OCI-LY1 (cell line): ENCODE measurements around the gene CTNNBL1.

ENCODE experiments used
- H2AFZ ChIP-seq: fragments of 200-600 bp; sonication (generic), shearing (Covaris generic); 2 replicates; pipeline ENCODE4 v1.6.0; 2014; ENCODE audit warnings: antibody characterized with exemption, mild to moderate bottlenecking, low read length
- H3F3A ChIP-seq: fragments of 200-600 bp; sonication (generic), shearing (Covaris generic); 2 replicates; pipeline ENCODE4 v1.6.0; 2014; ENCODE audit warnings: mild to moderate bottlenecking, antibody characterized with exemption, low read length, moderate library complexity; ENCODE audit not compliant: insufficient read depth
- H3K27ac ChIP-seq: fragments of 200-600 bp; sonication (generic); 2 replicates; pipeline ENCODE4 v1.5.1; 2014; ENCODE audit warnings: low read length, mixed run types, mild to moderate bottlenecking, low read depth; ENCODE audit not compliant: poor library complexity, severe bottlenecking
- H3K27me3 ChIP-seq: fragments of 200-600 bp; sonication (generic); 2 replicates; pipeline ENCODE4 v1.6.0; 2014; ENCODE audit warnings: antibody characterized with exemption, mild to moderate bottlenecking, low read length, moderate library complexity; ENCODE audit not compliant: insufficient read depth
- H3K36me3 ChIP-seq: fragments of 200-600 bp; sonication (generic); 2 replicates; pipeline ENCODE4 v1.6.1; 2014; ENCODE audit warnings: mild to moderate bottlenecking, antibody characterized with exemption, low read length, moderate library complexity, mixed read lengths; ENCODE audit not compliant: insufficient read depth
- H3K4me1 ChIP-seq: fragments of 200-600 bp; sonication (generic); 2 replicates; pipeline ENCODE4 v1.5.1; 2014; ENCODE audit warnings: mild to moderate bottlenecking, low read length, moderate library complexity; ENCODE audit not compliant: insufficient read depth, severe bottlenecking
- H3K4me2 ChIP-seq: fragments of 200-600 bp; sonication (generic), shearing (Covaris generic); 2 replicates; pipeline ENCODE4 v1.6.1; 2014; ENCODE audit warnings: low read length
- H3K4me3 ChIP-seq: fragments of 200-600 bp; sonication (generic); 2 replicates; pipeline ENCODE4 v1.5.1; 2014; ENCODE audit warnings: low read length, low read depth, mild to moderate bottlenecking, mixed read lengths; ENCODE audit not compliant: poor library complexity, severe bottlenecking
- H3K79me2 ChIP-seq: fragments of 200-600 bp; shearing (Covaris generic); 2 replicates; pipeline ENCODE4 v1.6.1; 2016; ENCODE audit warnings: mixed run types, low read length, mixed read lengths; ENCODE audit not compliant: insufficient read depth
- H3K9ac ChIP-seq: fragments of 200-600 bp; sonication (generic), shearing (Covaris generic); 2 replicates; pipeline ENCODE4 v1.6.1; 2014; ENCODE audit warnings: mild to moderate bottlenecking, low read length, mixed read lengths
- H3K9me2 ChIP-seq: fragments of 200-600 bp; sonication (generic), shearing (Covaris generic); 2 replicates; pipeline ENCODE4 v1.6.1; 2014; ENCODE audit warnings: low read depth, mild to moderate bottlenecking, low read length, mixed read lengths
- H3K9me3 ChIP-seq: fragments of 200-600 bp; shearing (Covaris generic); 2 replicates; pipeline ENCODE4 v1.6.1; 2014; ENCODE audit warnings: low read length, mixed read lengths
- H4K20me1 ChIP-seq: fragments of 200-600 bp; sonication (generic), shearing (Covaris generic); 2 replicates; pipeline ENCODE4 v1.6.0; 2016; ENCODE audit warnings: mild to moderate bottlenecking, low read length; ENCODE audit not compliant: insufficient read depth
- CTCF ChIP-seq: fragments of 200-600 bp; sonication (generic), shearing (Covaris generic); IDR thresholded peaks from 2 replicates; pipeline ENCODE4 v1.5.1; 2017; ENCODE audit warnings: mild to moderate bottlenecking, antibody characterized with exemption, low read length, moderate library complexity, mixed read lengths
- EZH2 ChIP-seq: fragments of 200-600 bp; sonication (generic), shearing (Covaris generic); IDR thresholded peaks from 2 replicates; pipeline ENCODE4 v1.8.0; 2017; ENCODE audit warnings: borderline replicate concordance, mixed run types, mild to moderate bottlenecking, antibody characterized with exemption, low read length, moderate library complexity, mixed read lengths

The CTNNBL1 gene

GRCh38 chr20:37748015-37748414 lies 54.2 kb downstream of the CTNNBL1 start:
- Histone ChIP-seq H3F3A (no peaks in the 10 kb centered on the region), H3K27me3 (no peaks in the 10 kb centered on the region), H3K9me2 (no peaks in the 10 kb centered on the region), H3K4me2 (no peak overlapping the region), H3K27ac (no peak overlapping the region), H3K9me3 (no peaks in the 10 kb centered on the region), H2AFZ (no peak overlapping the region), H3K36me3 (peaks cover 40% of the 10 kb centered on the region), H3K4me1 (peaks cover 33% of the 10 kb centered on the region), H3K79me2 (no peaks in the 10 kb centered on the region), H3K9ac (no peak overlapping the region), H3K4me3 (no peak overlapping the region), H4K20me1 (no peaks in the 10 kb centered on the region)
- TF ChIP-seq CTCF (no peak), EZH2 (no peak)

GRCh38 chr20:37749218-37749617 lies 55.4 kb downstream of the CTNNBL1 start:
- H2AFZ ChIP-seq, result no peak overlapping the region
- H3K79me2 ChIP-seq, result no peaks in the 10 kb centered on the region
- H3K27me3 ChIP-seq, result no peaks in the 10 kb centered on the region
- no peaks in the 10 kb centered on the region for H3K9me2 ChIP-seq
- no peak overlapping the region for H3K27ac ChIP-seq
- no peak overlapping the region for H3K4me3 ChIP-seq
- peaks cover 40% of the 10 kb centered on the region for H3K36me3 ChIP-seq
- no peak overlapping the region for H3K9ac ChIP-seq
- no peaks in the 10 kb centered on the region for H3F3A ChIP-seq
- no peaks in the 10 kb centered on the region for H4K20me1 ChIP-seq
- TF ChIP-seq CTCF (no peak), EZH2 (no peak)
- no peak overlapping the region for H3K4me2 ChIP-seq
- no peaks in the 10 kb centered on the region for H3K9me3 ChIP-seq
- peaks cover 32% of the 10 kb centered on the region for H3K4me1 ChIP-seq

- no peak overlapping the region for H3K27ac ChIP-seq
- H3K27me3 ChIP-seq, result no peaks in the 10 kb centered on the region
- H3K79me2 ChIP-seq, result no peaks in the 10 kb centered on the region
- H3K9me2 ChIP-seq, result no peaks in the 10 kb centered on the region
- peak overlapping the region; percentile 13; the same call in 1 of the 2 replicates for H3K4me2 ChIP-seq
- no peak overlapping the region for H3K4me3 ChIP-seq
- H4K20me1 ChIP-seq, result no peaks in the 10 kb centered on the region
- H3K36me3 ChIP-seq, result peaks cover 40% of the 10 kb centered on the region
- peaks cover 26% of the 10 kb centered on the region for H3K4me1 ChIP-seq
- no peaks in the 10 kb centered on the region for H3F3A ChIP-seq
- no peak overlapping the region for H2AFZ ChIP-seq
- H3K9ac ChIP-seq, result no peak overlapping the region
- H3K9me3 ChIP-seq, result no peaks in the 10 kb centered on the region
- TF ChIP-seq EZH2, result no peak
- TF ChIP-seq CTCF, result no peak
Measured at GRCh38 chr20:37749620-37750403, 56.0 kb downstream of the CTNNBL1 start.
